Measurements from ENCODE around the gene PEX7.

GRCh38 chr6:136960781-136961180 is 138.4 kb downstream of the PEX7 start:
- TF ChIP-seq, protein P1, sequence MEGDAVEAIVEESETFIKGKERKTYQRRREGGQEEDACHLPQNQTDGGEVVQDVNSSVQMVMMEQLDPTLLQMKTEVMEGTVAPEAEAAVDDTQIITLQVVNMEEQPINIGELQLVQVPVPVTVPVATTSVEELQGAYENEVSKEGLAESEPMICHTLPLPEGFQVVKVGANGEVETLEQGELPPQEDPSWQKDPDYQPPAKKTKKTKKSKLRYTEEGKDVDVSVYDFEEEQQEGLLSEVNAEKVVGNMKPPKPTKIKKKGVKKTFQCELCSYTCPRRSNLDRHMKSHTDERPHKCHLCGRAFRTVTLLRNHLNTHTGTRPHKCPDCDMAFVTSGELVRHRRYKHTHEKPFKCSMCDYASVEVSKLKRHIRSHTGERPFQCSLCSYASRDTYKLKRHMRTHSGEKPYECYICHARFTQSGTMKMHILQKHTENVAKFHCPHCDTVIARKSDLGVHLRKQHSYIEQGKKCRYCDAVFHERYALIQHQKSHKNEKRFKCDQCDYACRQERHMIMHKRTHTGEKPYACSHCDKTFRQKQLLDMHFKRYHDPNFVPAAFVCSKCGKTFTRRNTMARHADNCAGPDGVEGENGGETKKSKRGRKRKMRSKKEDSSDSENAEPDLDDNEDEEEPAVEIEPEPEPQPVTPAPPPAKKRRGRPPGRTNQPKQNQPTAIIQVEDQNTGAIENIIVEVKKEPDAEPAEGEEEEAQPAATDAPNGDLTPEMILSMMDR (IDR thresholded peaks at IDR 0.05; ENCODE audit: insufficient read depth, low read length): no peak
- TF ChIP-seq, protein P2, sequence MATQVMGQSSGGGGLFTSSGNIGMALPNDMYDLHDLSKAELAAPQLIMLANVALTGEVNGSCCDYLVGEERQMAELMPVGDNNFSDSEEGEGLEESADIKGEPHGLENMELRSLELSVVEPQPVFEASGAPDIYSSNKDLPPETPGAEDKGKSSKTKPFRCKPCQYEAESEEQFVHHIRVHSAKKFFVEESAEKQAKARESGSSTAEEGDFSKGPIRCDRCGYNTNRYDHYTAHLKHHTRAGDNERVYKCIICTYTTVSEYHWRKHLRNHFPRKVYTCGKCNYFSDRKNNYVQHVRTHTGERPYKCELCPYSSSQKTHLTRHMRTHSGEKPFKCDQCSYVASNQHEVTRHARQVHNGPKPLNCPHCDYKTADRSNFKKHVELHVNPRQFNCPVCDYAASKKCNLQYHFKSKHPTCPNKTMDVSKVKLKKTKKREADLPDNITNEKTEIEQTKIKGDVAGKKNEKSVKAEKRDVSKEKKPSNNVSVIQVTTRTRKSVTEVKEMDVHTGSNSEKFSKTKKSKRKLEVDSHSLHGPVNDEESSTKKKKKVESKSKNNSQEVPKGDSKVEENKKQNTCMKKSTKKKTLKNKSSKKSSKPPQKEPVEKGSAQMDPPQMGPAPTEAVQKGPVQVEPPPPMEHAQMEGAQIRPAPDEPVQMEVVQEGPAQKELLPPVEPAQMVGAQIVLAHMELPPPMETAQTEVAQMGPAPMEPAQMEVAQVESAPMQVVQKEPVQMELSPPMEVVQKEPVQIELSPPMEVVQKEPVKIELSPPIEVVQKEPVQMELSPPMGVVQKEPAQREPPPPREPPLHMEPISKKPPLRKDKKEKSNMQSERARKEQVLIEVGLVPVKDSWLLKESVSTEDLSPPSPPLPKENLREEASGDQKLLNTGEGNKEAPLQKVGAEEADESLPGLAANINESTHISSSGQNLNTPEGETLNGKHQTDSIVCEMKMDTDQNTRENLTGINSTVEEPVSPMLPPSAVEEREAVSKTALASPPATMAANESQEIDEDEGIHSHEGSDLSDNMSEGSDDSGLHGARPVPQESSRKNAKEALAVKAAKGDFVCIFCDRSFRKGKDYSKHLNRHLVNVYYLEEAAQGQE (IDR thresholded peaks at IDR 0.05; ENCODE audit: insufficient replicate concordance, low read depth): no peak
- no peak for TF ChIP-seq POLR2AphosphoS5 (IDR thresholded peaks at IDR 0.05; ENCODE audit: low read depth)
- TF ChIP-seq GABPA (IDR thresholded peaks at IDR 0.05; ENCODE audit: low read depth): no peak
- TF ChIP-seq SPI1 (IDR thresholded peaks at IDR 0.05; ENCODE audit: borderline replicate concordance, low read depth): no peak
